K562 (cell line): ENCODE data around the gene ANTXRL. TPM values are rescaled to one million over a fixed set of nuclear protein-coding genes. Genes with fewer than 3 reads are reported as not detected.

Experiments used
- ATAC-seq: fragments of 200-7000 bp; cut with Tn5 transposase; 3 replicates; pipeline ENCODE4 v1.9.1; 2020; ENCODE audit warnings: moderate library complexity
- BruUV-seq: library from RNA; stranded (reverse); fragments of 400-500 nt; replicated peaks from 2 replicates; lab custom pipeline; 2021; lab: Mats Ljungman, UMichigan
- CTCF ChIA-PET: fragments of 300-600 bp; formaldehyde crosslinking; extraction: SDS; loops from one replicate; lab custom pipeline; 2021; ENCODE audit warnings: low intra/inter-chr PET ratio; lab: Yijun Ruan, JAX
- POLR2A ChIA-PET: fragments of 300-600, 350-650 bp; sonication (Branson Sonifier 250); formaldehyde crosslinking; extraction: SDS; loops from one replicate; lab custom pipeline; 2021; ENCODE audit warnings: antibody characterized with exemption, inconsistent platforms; lab: Yijun Ruan, JAX
- DNase-seq, 4 experiments: peaks; one replicate each; pipeline versions ENCODE4 v3.0.0 to v3.0.0-alpha.2; 2011 to 2018; ENCODE audit warnings: low spot score in 3 of 4, mixed read lengths in 3 of 4; ENCODE audit errors: extremely low read depth in 1 of 4
- FAIRE-seq: peaks from 2 replicates; lab custom pipeline; 2011; peaks lifted over from hg19 to GRCh38; lab: Jason Lieb, UNC
- H2AFZ ChIP-seq: 2 replicates; pipeline ENCODE4 v1.6.0; 2011; ENCODE audit warnings: low read depth, low read length, control low read depth, inconsistent platforms
- H3K27ac ChIP-seq: fragments of 200-600 bp; 3 replicates; pipeline ENCODE4 v1.8.0; 2011; ENCODE audit warnings: low read depth, mild to moderate bottlenecking, control low read depth, inconsistent platforms, low read length, moderate library complexity, mixed read lengths; ENCODE audit errors: extremely low read depth
- H3K27me3 ChIP-seq, 2 experiments: fragments of 300-600 bp in 1 of 2; 2 replicates in 1 of 2; 3 replicates in 1 of 2; pipeline versions ENCODE4 v1.6.0 to v1.8.0; 2011; ENCODE audit warnings: inconsistent platforms in 2 of 2, low read length in 2 of 2, mild to moderate bottlenecking in 1 of 2, mixed read lengths in 1 of 2, moderate library complexity in 1 of 2; ENCODE audit not compliant: control insufficient read depth in 2 of 2, insufficient read depth in 2 of 2
- H3K36me3 ChIP-seq: fragments of 300-600 bp; 3 replicates; pipeline ENCODE4 v1.8.0; 2011; ENCODE audit warnings: mild to moderate bottlenecking, low read length, inconsistent platforms; ENCODE audit not compliant: control insufficient read depth, insufficient read depth
- H3K4me1 ChIP-seq, 2 experiments: fragments of 200-600 bp in 1 of 2; replicated peaks in 1 of 2; 2 replicates in 1 of 2; 3 replicates in 1 of 2; pipeline versions ENCODE4 v1.5.1 to v1.8.0; 2011; ENCODE audit warnings: inconsistent platforms in 2 of 2, low read length in 2 of 2, mild to moderate bottlenecking in 1 of 2, mixed read lengths in 1 of 2, moderate library complexity in 1 of 2; ENCODE audit not compliant: control insufficient read depth in 2 of 2, insufficient read depth in 2 of 2
- H3K4me2 ChIP-seq: 2 replicates; pipeline ENCODE4 v1.6.1; 2011; ENCODE audit warnings: low read length, control low read depth, inconsistent platforms, mixed read lengths; ENCODE audit not compliant: insufficient read depth
- H3K4me3 ChIP-seq: fragments of 200-600 bp; sonication (generic), shearing (Covaris generic); 2 replicates; pipeline ENCODE4 v1.5.1; 2016; ENCODE audit warnings: control low read depth, inconsistent platforms
- H3K79me2 ChIP-seq: fragments of 200-600 bp; 3 replicates; pipeline ENCODE4 v1.8.0; 2011; ENCODE audit warnings: low read length, inconsistent platforms; ENCODE audit not compliant: control insufficient read depth, insufficient read depth
- H3K9ac ChIP-seq, 2 experiments: 2 replicates each; pipeline versions ENCODE4 v1.6.0 to v1.6.1; 2011; ENCODE audit warnings: low read depth in 2 of 2, low read length in 2 of 2, control low read depth in 1 of 2, inconsistent platforms in 1 of 2, mild to moderate bottlenecking in 1 of 2, mixed read lengths in 1 of 2; ENCODE audit not compliant: insufficient read depth in 1 of 2
- H3K9me1 ChIP-seq: one replicate; pipeline ENCODE4 v1.6.0; 2011; ENCODE audit warnings: inconsistent platforms, mild to moderate bottlenecking, low read length, moderate library complexity; ENCODE audit not compliant: control insufficient read depth, insufficient read depth
- H3K9me3 ChIP-seq: replicated peaks from 2 replicates; pipeline ENCODE4 v1.5.1; 2011; ENCODE audit warnings: low read depth, low read length, inconsistent platforms; ENCODE audit not compliant: control insufficient read depth, insufficient read depth
- H4K20me1 ChIP-seq: replicated peaks from 2 replicates; pipeline ENCODE4 v1.6.1; 2011; ENCODE audit warnings: low read length, inconsistent platforms, mixed read lengths; ENCODE audit not compliant: control insufficient read depth, insufficient read depth
- CC2D1A ChIP-seq: fragments of 450-650 bp; IDR thresholded peaks from 2 replicates; pipeline ENCODE4 v1.6.1; 2017; ENCODE audit warnings: mild to moderate bottlenecking
- DNMT1 ChIP-seq: fragments of 450-650 bp; IDR thresholded peaks from 2 replicates; pipeline ENCODE4 v1.6.1; 2016; ENCODE audit warnings: antibody characterized with exemption, mild to moderate bottlenecking
- HCFC1 ChIP-seq: IDR thresholded peaks from 2 replicates; pipeline ENCODE4 v1.6.1; 2012; ENCODE audit warnings: low read depth, low read length, improper control_type of control experiment
- NFIX ChIP-seq: fragments of 250-450 bp; sonication (Bioruptor Pico); IDR thresholded peaks from 2 replicates; pipeline ENCODE4 v1.4.0; 2020; ENCODE audit warnings: low read depth, mild to moderate bottlenecking, moderate library complexity
- PHB ChIP-seq: fragments of 250-450 bp; sonication (Bioruptor Pico); IDR thresholded peaks from 2 replicates; pipeline ENCODE4 v1.5.0; 2021
- POLR2AphosphoS2 ChIP-seq: IDR thresholded peaks from 2 replicates; pipeline ENCODE4 v1.6.1; 2012; ENCODE audit warnings: low read length, improper control_type of control experiment
- POLR3A ChIP-seq: IDR thresholded peaks from 2 replicates; pipeline ENCODE4 v1.6.1; 2011; ENCODE audit warnings: borderline replicate concordance, mild to moderate bottlenecking, moderate library complexity; ENCODE audit not compliant: insufficient read length, insufficient read depth; ENCODE audit errors: extremely low read depth
- SMARCC2 ChIP-seq: fragments of 450-650 bp; IDR thresholded peaks from 2 replicates; pipeline ENCODE4 v1.6.1; 2017; ENCODE audit warnings: antibody characterized with exemption, moderate library complexity, mild to moderate bottlenecking, low read depth
- TAF1 ChIP-seq: IDR thresholded peaks from 2 replicates; pipeline ENCODE4 v1.6.1; 2011; ENCODE audit warnings: mild to moderate bottlenecking, low read length, moderate library complexity; ENCODE audit not compliant: insufficient read depth, control insufficient read depth, severe bottlenecking; ENCODE audit errors: extremely low read depth
- ZFP30 ChIP-seq: fragments of 250-450 bp; sonication (Bioruptor Pico); IDR thresholded peaks from 2 replicates; pipeline ENCODE4 v1.8.0; 2022; ENCODE audit warnings: moderate library complexity, mild to moderate bottlenecking, inconsistent platforms, borderline replicate concordance
- WGBS: fragments of 100-300 bp; shearing (Covaris generic); methylation state at CpG from one replicate; pipeline ENCODE4 v1.1.6; 2016; ENCODE audit warnings: low coverage, mixed read lengths; ENCODE audit not compliant: insufficient coverage; ENCODE audit errors: missing lambda C conversion rate; 5-methylcytosine and 5-hydroxymethylcytosine counted together
- in situ Hi-C: fragments of 300-500 bp; cut with MboI; formaldehyde crosslinking; loops from 4 replicates; pipeline ENCODE4 v1.15.0; 2018; ENCODE audit warnings: inconsistent platforms, mixed read lengths
- intact Hi-C: fragments of 100-400 bp; cut with micrococcal nuclease; formaldehyde crosslinking; loops from 2 replicates; pipeline ENCODE4 v1.14.2; 2022
- polyA plus RNA-seq, 8 experiments: library from polyadenylated mRNA; depleted of rRNA in 4 of 8; stranded (reverse) in 5 of 8; unstranded in 3 of 8; fragments of >200 nt; fragmentation: Nextera tagmentation in 2 of 8; fragmentation: Illumina TruSeq in 1 of 8; extraction: Ambion mirVana in 2 of 8; extraction: Trizol in 1 of 8; gene quantifications; 2 replicates each; pipeline versions ENCODE4 v1.2.1 to v1.2.3, GENCODE V29; 2011 to 2014; ENCODE audit warnings: inconsistent platforms in 1 of 8, missing spikeins in 1 of 8
- total RNA-seq, 7 experiments: library from RNA; depleted of rRNA in 6 of 7; stranded (reverse); fragments of >200 nt in 6 of 7; fragmentation: Illumina TruSeq in 2 of 7; extraction: Trizol in 2 of 7; gene quantifications; 2 replicates each; pipeline versions ENCODE4 v1.2.1 to v1.2.3, GENCODE V29; 2011 to 2021; ENCODE audit warnings: low replicate concordance in 1 of 7
- TF ChIP-seq, protein P1 (sequence below), 2 experiments: fragments of 450-650 bp; IDR thresholded peaks; 2 replicates each; pipeline ENCODE4 v1.6.1; 2016; ENCODE audit warnings: mild to moderate bottlenecking in 2 of 2, borderline replicate concordance in 1 of 2, low read depth in 1 of 2, moderate library complexity in 1 of 2

The ANTXRL gene
- total and polyA plus RNA-seq, 9 of the 15 experiments (the other 6 are each of a cell fraction or from before 2014, with no cell fraction given) = not detected

DNA sequence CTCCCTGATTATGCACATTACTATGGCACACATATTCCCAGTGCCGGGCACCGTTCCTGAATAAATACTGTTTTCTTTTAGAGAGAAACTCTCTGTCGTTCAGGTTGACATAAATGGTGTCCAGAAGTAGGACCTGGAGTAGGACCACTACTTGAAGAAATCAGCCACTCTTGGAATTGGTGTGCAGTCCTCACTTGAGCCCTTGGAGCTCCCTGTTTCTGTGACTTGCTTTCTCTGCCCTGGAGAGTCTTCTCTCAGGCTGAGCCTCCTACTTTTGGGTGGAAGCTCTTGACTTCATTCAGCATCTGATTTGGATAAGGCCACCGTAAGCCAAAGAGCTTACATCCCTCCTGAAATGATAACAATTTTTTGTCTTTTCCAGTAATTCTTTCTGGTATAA lies 29.7 kb upstream of the ANTXRL start:
- Histone ChIP-seq H3K4me2 (no peak overlapping the region), H3K9me3 (no peaks in the 10 kb centered on the region), H3K79me2 (no peaks in the 10 kb centered on the region), H3K4me3 (no peak overlapping the region), H2AFZ (no peak overlapping the region), H3K27me3 (peaks cover 12 to 28% of the 10 kb centered on the region in 2 experiments), H3K9ac (no peak overlapping the region), H3K9me1 (no peaks in the 10 kb centered on the region), H3K27ac (no peak overlapping the region), H3K36me3 (no peaks in the 10 kb centered on the region), H3K4me1 (0 out of 5 replicates have a peak, but pooled peaks cover 0 to 3% of the 10 kb centered on the region in 2 experiments), H4K20me1 (peaks cover 6% of the 10 kb centered on the region; the same call in 1 of the 2 replicates)
- ChIA-PET CTCF (no interaction called here), POLR2A (no interaction called here)
- FAIRE-seq (no peak), ATAC-seq (no peak), DNase-seq (no peak)
- intact Hi-C loops (no loop called here), in situ Hi-C loops (no loop called here)
- TF ChIP-seq HCFC1 = no peak
- TF ChIP-seq ZFP30 = no peak
- no peak for TF ChIP-seq SMARCC2
- TF ChIP-seq POLR3A = no peak
- no peak for TF ChIP-seq DNMT1
- no peak for TF ChIP-seq TAF1
- TF ChIP-seq, protein P1, sequence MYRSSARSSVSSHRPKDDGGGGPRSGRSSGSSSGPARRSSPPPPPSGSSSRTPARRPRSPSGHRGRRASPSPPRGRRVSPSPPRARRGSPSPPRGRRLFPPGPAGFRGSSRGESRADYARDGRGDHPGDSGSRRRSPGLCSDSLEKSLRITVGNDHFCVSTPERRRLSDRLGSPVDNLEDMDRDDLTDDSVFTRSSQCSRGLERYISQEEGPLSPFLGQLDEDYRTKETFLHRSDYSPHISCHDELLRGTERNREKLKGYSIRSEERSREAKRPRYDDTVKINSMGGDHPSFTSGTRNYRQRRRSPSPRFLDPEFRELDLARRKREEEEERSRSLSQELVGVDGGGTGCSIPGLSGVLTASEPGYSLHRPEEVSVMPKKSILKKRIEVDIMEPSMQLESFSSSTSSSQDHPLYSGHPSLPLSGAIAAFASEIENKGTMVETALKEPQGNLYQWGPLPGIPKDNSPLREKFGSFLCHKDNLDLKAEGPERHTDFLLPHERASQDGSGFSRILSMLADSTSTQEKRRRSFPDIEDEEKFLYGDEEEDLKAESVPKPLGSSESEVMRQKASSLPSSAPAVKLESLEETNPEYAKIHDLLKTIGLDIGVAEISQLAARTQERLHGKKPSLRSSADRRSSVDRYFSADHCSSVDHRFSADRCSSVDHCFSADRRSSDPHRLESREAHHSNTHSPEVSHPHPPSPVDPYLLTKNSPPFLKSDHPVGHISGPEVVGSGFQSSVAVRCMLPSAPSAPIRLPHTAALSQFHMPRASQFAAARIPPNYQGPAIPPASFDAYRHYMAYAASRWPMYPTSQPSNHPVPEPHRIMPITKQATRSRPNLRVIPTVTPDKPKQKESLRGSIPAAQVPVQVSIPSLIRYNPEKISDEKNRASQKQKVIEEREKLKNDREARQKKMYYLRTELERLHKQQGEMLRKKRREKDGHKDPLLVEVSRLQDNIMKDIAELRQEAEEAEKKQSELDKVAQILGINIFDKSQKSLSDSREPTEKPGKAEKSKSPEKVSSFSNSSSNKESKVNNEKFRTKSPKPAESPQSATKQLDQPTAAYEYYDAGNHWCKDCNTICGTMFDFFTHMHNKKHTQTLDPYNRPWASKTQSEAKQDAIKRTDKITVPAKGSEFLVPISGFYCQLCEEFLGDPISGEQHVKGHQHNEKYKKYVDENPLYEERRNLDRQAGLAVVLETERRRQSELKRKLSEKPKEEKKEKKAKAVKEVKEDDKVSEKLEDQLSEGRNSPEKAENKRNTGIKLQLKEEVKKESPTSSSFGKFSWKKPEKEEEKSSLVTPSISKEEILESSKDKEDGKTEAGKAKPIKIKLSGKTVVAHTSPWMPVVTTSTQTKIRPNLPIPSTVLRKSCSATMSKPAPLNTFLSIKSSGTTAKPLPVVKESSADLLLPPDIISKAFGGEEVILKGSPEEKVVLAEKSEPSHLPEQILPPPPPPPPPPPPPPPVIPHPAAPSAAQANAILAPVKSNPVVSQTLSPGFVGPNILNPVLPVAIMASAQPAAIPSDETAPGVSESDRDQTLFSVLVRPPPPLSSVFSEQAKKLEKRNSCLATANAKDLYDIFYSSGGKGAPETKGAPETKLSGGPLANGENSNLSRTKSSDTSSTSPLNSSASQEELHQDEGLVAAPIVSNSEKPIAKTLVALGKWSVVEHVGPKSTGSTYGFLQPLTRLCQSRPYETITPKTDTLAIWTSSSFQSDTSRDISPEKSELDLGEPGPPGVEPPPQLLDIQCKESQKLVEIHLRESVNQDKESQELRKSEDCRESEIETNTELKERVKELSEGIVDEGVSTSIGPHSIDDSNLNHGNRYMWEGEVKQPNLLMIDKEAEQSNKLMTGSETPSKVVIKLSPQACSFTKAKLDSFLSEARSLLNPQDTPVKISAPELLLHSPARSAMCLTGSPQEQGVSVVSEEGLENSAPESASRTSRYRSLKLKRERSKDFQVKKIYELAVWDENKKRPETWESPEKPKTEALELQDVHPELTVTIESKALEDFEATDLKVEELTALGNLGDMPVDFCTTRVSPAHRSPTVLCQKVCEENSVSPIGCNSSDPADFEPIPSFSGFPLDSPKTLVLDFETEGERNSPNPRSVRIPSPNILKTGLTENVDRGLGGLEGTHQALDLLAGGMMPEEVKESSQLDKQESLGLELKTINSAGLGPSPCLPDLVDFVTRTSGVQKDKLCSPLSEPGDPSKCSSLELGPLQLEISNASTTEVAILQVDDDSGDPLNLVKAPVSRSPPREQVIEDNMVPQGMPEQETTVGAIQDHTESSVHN (IDR thresholded peaks at IDR 0.05; ENCODE audit: borderline replicate concordance in 1 of 2, low read depth in 1 of 2) = no peak
- TF ChIP-seq CC2D1A = no peak
- no peak for TF ChIP-seq PHB (CRISPR knock-in tag)
- TF ChIP-seq NFIX (CRISPR knock-in tag) = no peak
- no peak for TF ChIP-seq POLR2AphosphoS2
- BruUV-seq = no TSS peak
- 0% methylated on average over 4 of the region's 4 CpGs for whole genome bisulfite sequencing
